Measurements from ENCODE around the gene RUSF1.

- no peak for TF ChIP-seq CTCF (conservative IDR thresholded peaks at IDR 0.05; ENCODE audit: low read depth, low read length)
- TF ChIP-seq EZH2 (IDR thresholded peaks at IDR 0.05; ENCODE audit: low read length, unreplicated experiment), result no peak
Measured at GRCh38 chr16:31456988-31457360, 51.2 kb downstream of the RUSF1 start.

Data from PC-3 (cell line).